Liver (tissue), 9 donors: ENCODE measurements around the gene RNF111. TPM values are rescaled to one million over a fixed set of nuclear protein-coding genes. Genes with fewer than 3 reads are reported as not detected.

ENCODE experiments used
- DNase-seq: peaks from one replicate; pipeline ENCODE4 v3.0.0-alpha.2; 2017; ENCODE audit warnings: low spot score
- H3K27ac ChIP-seq, 2 donors: one replicate each; pipeline ENCODE4 v1.7.0; 2013; ENCODE audit warnings: inconsistent platforms in 2 of 2, low read length in 2 of 2, control low read depth in 1 of 2, low read depth in 1 of 2, mild to moderate bottlenecking in 1 of 2
- H3K27me3 ChIP-seq, 4 donors: one replicate each; pipeline versions ENCODE4 v1.6.1 to v1.7.0; 2013; ENCODE audit warnings: low read length in 3 of 4, inconsistent platforms in 1 of 4, mild to moderate bottlenecking in 1 of 4, moderate library complexity in 1 of 4; ENCODE audit not compliant: control insufficient read depth in 4 of 4, insufficient read depth in 4 of 4
- H3K36me3 ChIP-seq, 4 donors: one replicate each; pipeline versions ENCODE4 v1.6.1 to v1.7.0; 2013; ENCODE audit warnings: low read length in 3 of 4, mild to moderate bottlenecking in 3 of 4, low read depth in 1 of 4, moderate library complexity in 1 of 4; ENCODE audit not compliant: control insufficient read depth in 4 of 4, insufficient read depth in 3 of 4
- H3K4me1 ChIP-seq, 4 donors: one replicate each; pipeline versions ENCODE4 v1.6.1 to v1.7.0; 2013; ENCODE audit warnings: low read length in 3 of 4, mild to moderate bottlenecking in 3 of 4, moderate library complexity in 1 of 4; ENCODE audit not compliant: control insufficient read depth in 4 of 4, insufficient read depth in 4 of 4
- H3K4me3 ChIP-seq, 3 donors: one replicate each; pipeline versions ENCODE4 v1.6.1 to v1.7.0; 2013; ENCODE audit warnings: low read length in 3 of 3, control low read depth in 1 of 3, low read depth in 1 of 3, mild to moderate bottlenecking in 1 of 3
- H3K9ac ChIP-seq, 2 donors: one replicate each; pipeline ENCODE4 v1.7.0; 2013; ENCODE audit warnings: low read length in 2 of 2, mild to moderate bottlenecking in 2 of 2, moderate library complexity in 2 of 2, control low read depth in 1 of 2, low read depth in 1 of 2
- H3K9me3 ChIP-seq, 4 donors: one replicate each; pipeline versions ENCODE4 v1.6.1 to v1.7.0; 2013; ENCODE audit warnings: low read length in 3 of 4; ENCODE audit not compliant: control insufficient read depth in 4 of 4
- ATF3 ChIP-seq: IDR thresholded peaks from 2 replicates; pipeline ENCODE4 v1.6.1; 2016; ENCODE audit warnings: antibody characterized with exemption
- CTCF ChIP-seq: fragments of 150-350 bp; IDR thresholded peaks from 2 replicates; pipeline ENCODE4 v1.5.1; 2017; ENCODE audit warnings: improper control_type of control experiment, low read depth, low read length; ENCODE audit not compliant: missing input control
- EGR1 ChIP-seq, 2 donors: IDR thresholded peaks; 2 replicates each; pipeline ENCODE4 v1.6.1; 2016 to 2018; ENCODE audit warnings: antibody characterized with exemption in 2 of 2, low read depth in 2 of 2
- FOXA1 ChIP-seq: IDR thresholded peaks from 2 replicates; pipeline ENCODE4 v1.6.1; 2016; ENCODE audit warnings: antibody characterized with exemption
- FOXA2 ChIP-seq: IDR thresholded peaks from 2 replicates; pipeline ENCODE4 v1.6.1; 2016; ENCODE audit warnings: antibody characterized with exemption
- GABPA ChIP-seq, 2 donors: IDR thresholded peaks in 1 of 2; conservative IDR thresholded peaks in 1 of 2; 2 replicates each; pipeline ENCODE4 v1.6.1; 2016; ENCODE audit warnings: antibody characterized with exemption in 2 of 2, mild to moderate bottlenecking in 1 of 2, moderate library complexity in 1 of 2
- HNF4A ChIP-seq, 2 donors: conservative IDR thresholded peaks; 2 replicates each; pipeline ENCODE4 v1.6.1; 2016; ENCODE audit warnings: antibody characterized with exemption in 2 of 2, mild to moderate bottlenecking in 2 of 2
- HNF4G ChIP-seq: IDR thresholded peaks from 2 replicates; pipeline ENCODE4 v1.6.1; 2016; ENCODE audit warnings: antibody characterized with exemption
- JUND ChIP-seq, 2 donors: IDR thresholded peaks; 2 replicates each; pipeline ENCODE4 v1.6.1; 2016; ENCODE audit warnings: antibody characterized with exemption in 2 of 2
- MAX ChIP-seq: IDR thresholded peaks from 2 replicates; pipeline ENCODE4 v1.6.1; 2016; ENCODE audit warnings: antibody characterized with exemption
- NR2F2 ChIP-seq: IDR thresholded peaks from 2 replicates; pipeline ENCODE4 v1.6.1; 2016; ENCODE audit warnings: antibody characterized with exemption
- RAD21 ChIP-seq, 2 donors: IDR thresholded peaks; 2 replicates each; pipeline ENCODE4 v1.6.1; 2016; ENCODE audit warnings: antibody characterized with exemption in 2 of 2, mild to moderate bottlenecking in 2 of 2
- REST ChIP-seq: IDR thresholded peaks from 2 replicates; pipeline ENCODE4 v1.6.1; 2016; ENCODE audit warnings: antibody characterized with exemption, mild to moderate bottlenecking
- RXRA ChIP-seq, 2 donors: IDR thresholded peaks; 2 replicates each; pipeline ENCODE4 v1.6.1; 2017 to 2018; ENCODE audit warnings: antibody characterized with exemption in 2 of 2, mild to moderate bottlenecking in 1 of 2
- SP1 ChIP-seq: IDR thresholded peaks from 2 replicates; pipeline ENCODE4 v1.6.1; 2018; ENCODE audit warnings: antibody characterized with exemption, mild to moderate bottlenecking
- TAF1 ChIP-seq: conservative IDR thresholded peaks from 2 replicates; pipeline ENCODE4 v1.6.1; 2016; ENCODE audit warnings: antibody characterized with exemption, mild to moderate bottlenecking
- YY1 ChIP-seq: IDR thresholded peaks from 2 replicates; pipeline ENCODE4 v1.6.1; 2016; ENCODE audit warnings: antibody characterized with exemption, mild to moderate bottlenecking
- ZBTB33 ChIP-seq: IDR thresholded peaks from 2 replicates; pipeline ENCODE4 v1.6.1; 2016; ENCODE audit warnings: antibody characterized with exemption
- WGBS: extraction: QIAGEN DNeasy Blood & Tissue Kit; methylation state at CpG from one replicate; pipeline ENCODE4 v1.1.7; 2013; 5-methylcytosine and 5-hydroxymethylcytosine counted together
- polyA plus RNA-seq, 2 donors: library from polyadenylated mRNA; stranded (reverse) in 1 of 2; unstranded in 1 of 2; fragments of 200-250 nt in 1 of 2; fragments of >200 nt in 1 of 2; fragmentation: Nextera tagmentation in 1 of 2; extraction: Ambion mirVana in 1 of 2; gene quantifications; one replicate each; pipeline versions ENCODE4 v1.2.1 to v1.2.3, GENCODE V29; 2013 to 2015
- total RNA-seq, 2 donors: library from RNA; depleted of rRNA; stranded (reverse); fragments of >200 nt; gene quantifications; one replicate each; pipeline ENCODE4 v1.2.3, GENCODE V29; 2014
- donor health status: healthy.
- donor health status: healthy.
- donor health status: healthy.
- donor health status: healthy.
- donor health status: healthy.

Gene RNF111
- total and polyA plus RNA-seq, 4 donors, result 5.1 to 16.9 (median 10.4) TPM

GRCh38 chr15:59137566-59137965 lies 150.1 kb downstream of the RNF111 start:
- Histone ChIP-seq H3K4me3 (no peak overlapping the region), H3K4me1 (no peaks in the 10 kb centered on the region), H3K36me3 (peaks cover 9 to 45% (median 34%) of the 10 kb centered on the region in 4 donors), H3K27ac (no peak overlapping the region), H3K9me3 (no peaks in the 10 kb centered on the region), H3K27me3 (no peaks in the 10 kb centered on the region), H3K9ac (no peak overlapping the region)
- 68% methylated on average over 2 of the region's 2 CpGs for WGBS
- no peak for DNase-seq
- TF ChIP-seq YY1 (no peak), HNF4A (conservative IDR thresholded peaks at IDR 0.05) (no peak), RXRA (IDR thresholded peaks at IDR 0.05) (no peak), MAX (no peak), FOXA1 (no peak), EGR1 (IDR thresholded peaks at IDR 0.05; ENCODE audit: low read depth in 2 of 2) (no peak), SP1 (no peak), REST (no peak), ATF3 (no peak), ZBTB33 (no peak), JUND (IDR thresholded peaks at IDR 0.05) (no peak), GABPA (IDR thresholded peaks at IDR 0.05 in 1 of 2, conservative IDR thresholded peaks at IDR 0.05 in 1 of 2) (no peak), NR2F2 (no peak), CTCF (no peak), HNF4G (no peak), FOXA2 (no peak), TAF1 (no peak), RAD21 (IDR thresholded peaks at IDR 0.05) (no peak)
